Adipose tissue (tissue), 3 donors: ENCODE data around the gene GJA9. TPM values are rescaled to one million over a fixed set of nuclear protein-coding genes. Genes with fewer than 3 reads are reported as not detected.
"Not testable (repeated sequence)": the region's sequence is repeated elsewhere in the genome, so short reads cannot be mapped to it uniquely, and the experiment has no call there.

Source experiments
- H3K27ac ChIP-seq: one replicate; pipeline ENCODE4 v1.5.1; 2013; ENCODE audit warnings: low read depth, low read length
- WGBS, 3 donors: extraction: QIAGEN DNeasy Blood & Tissue Kit; methylation state at CpG; one replicate each; pipeline ENCODE4 v1.1.7; 2013; 5-methylcytosine and 5-hydroxymethylcytosine counted together
- polyA plus RNA-seq, 3 donors: library from polyadenylated mRNA; stranded (reverse); fragments of 200-250 nt; gene quantifications; one replicate each; pipeline ENCODE4 v1.2.3, GENCODE V29; 2013
- donor health status: healthy with polysubstance abuse.
- donor health status: Bipolar disorder and iron deficiency.
- donor health status: healthy.

GJA9 gene
- polyA plus RNA-seq, 3 donors = 0.04 TPM; not detected in 2

GRCh38 chr1:38836316-38836715 is 45.1 kb downstream of the GJA9 start:
- not testable (repeated sequence) for H3K27ac ChIP-seq
- WGBS, 3 donors = 57 to 92% (median 57%) methylated on average over 10 of the region's 10 CpGs

DNA sequence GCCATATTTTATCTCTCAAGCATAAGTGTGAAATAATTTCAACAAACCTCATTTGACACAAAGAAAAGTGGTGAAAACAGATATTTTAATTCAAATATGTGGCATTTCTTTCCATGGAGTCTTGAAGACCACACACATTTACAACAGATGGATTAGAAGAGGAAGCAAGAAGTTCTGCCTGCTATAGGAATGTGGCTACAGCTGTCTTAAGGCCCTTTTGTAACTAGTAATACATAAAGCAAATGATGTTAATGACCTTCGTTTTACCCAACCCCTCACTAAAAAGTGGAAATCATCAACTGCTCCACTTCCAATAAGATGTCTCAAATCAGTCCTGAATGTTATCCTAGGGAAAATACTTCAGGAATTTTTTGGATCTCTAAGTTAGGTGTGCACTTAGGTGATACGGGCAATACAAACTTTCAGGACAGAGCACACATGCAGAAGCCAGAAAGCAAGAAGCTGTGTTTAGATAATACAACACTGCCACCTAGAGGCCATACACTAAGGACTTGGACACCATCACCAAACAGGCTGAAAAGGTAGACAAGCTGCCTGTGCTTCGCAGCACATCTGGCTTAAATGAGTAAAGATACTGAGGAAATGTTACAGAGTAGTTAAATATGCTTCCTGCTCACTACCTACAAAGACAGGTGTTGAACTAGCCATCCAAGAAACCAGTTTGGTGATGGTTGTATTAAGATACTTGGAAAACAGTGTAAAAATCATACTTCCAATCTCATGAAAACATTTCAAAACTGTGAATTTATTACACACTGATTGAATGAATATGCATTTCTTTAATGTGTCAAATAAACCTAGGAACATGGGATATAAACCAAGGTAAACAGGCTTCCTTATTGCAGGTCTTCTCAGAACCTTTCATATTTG is 46.2 kb downstream of the GJA9 start:
- 17 to 30% (median 19%) methylated on average over 3 of the region's 3 CpGs for WGBS, 3 donors
- H3K27ac ChIP-seq = no peak overlapping the region

DNA sequence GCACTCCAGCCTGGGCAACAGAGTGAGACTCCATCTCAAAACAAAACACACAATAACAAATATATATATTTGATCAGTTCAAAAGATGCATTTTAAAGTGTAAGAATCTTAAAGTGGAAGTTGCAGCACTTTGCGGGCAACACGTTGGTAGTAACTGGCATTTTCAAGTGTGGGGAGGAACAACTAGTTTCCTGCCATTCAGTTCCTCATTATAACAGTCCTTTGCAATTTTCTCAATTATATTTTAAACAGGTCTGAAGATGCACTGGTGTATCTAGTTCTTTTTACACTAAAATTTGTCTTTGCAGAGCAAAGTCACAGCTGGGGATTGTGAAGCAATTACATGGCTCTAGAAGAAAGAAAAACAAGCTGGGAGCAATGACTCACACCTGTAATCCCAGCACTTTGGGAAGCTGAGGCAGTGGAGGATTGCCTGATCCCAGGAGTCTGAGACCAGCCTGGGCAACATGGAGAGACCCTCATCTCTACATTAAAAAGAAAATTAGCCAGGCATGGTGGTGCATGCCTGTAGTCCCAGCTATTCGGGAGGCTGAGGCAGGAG is 47.1 kb downstream of the GJA9 start:
- WGBS, 3 donors = 66 to 82% (median 74%) methylated on average over 3 of the region's 3 CpGs
- no peak overlapping the region for H3K27ac ChIP-seq

DNA sequence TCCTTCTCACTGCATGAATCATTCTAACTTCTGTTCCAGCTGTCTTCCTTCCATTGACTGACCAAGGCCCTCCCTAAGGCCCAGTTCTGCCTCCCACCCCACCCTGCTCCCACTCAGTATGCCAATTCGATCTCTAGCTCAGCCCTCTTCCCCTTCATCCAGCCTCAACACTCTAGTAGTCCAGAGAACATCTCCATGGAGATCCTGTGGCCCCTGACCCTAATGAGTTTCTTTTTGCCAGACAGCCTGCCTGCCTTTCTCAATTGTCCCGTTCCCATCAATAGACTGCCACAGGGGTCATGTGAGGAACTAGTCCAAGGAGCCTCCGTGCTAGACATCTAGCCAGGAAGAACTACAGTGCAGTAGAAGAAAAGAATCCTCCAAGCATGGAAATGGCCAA is 48.2 kb downstream of the GJA9 start:
- no peak overlapping the region for H3K27ac ChIP-seq
- 28 to 57% (median 37%) methylated on average over 3 of the region's 3 CpGs for WGBS, 3 donors

GRCh38 chr1:38832370-38832734 is 49.0 kb downstream of the GJA9 start:
- 80 to 94% (median 83%) methylated on average over 3 of the region's 3 CpGs for WGBS, 3 donors
- H3K27ac ChIP-seq = no peak overlapping the region

DNA sequence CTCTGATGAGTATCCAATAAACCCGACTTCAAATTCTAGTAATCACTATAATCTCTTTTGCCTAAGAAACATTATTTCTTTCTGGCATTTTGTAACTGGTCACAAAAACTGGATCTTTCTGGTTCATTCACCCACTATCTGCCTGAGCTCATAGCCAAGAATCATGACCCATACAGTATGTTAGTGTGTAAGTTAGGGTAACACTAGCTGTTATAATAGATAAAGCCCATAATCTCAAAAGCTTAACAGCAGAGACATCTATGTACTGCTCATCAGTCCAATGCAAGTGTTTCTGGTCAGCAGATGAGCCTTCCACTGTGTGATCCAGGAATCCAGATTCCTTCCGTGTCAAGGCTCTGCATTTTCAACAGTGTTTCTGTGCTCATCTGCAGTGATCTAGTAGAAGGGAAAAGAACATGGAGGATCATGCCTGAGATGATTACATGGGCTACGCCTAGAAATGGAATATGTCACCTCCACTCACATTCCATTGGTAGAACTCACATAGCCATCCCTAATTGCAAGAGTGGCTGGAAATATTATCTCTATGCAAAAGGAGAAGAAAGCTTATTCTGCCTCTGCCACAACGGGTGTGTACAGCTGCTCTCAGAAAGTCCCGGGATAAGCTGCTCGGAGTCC is 49.5 kb downstream of the GJA9 start:
- WGBS, 3 donors = 71 to 85% (median 80%) methylated on average over 6 of the region's 6 CpGs

GRCh38 chr1:38829368-38829767 is 52.0 kb downstream of the GJA9 start:
- 35 to 48% (median 47%) methylated on average over 1 of the region's 1 CpG for WGBS, 3 donors

More for the DNA sequence above, 49.5 kb downstream of the GJA9 start:
- no peak overlapping the region for H3K27ac ChIP-seq

GRCh38 chr1:38827318-38827717 is 54.1 kb downstream of the GJA9 start:
- WGBS, 3 donors = 58 to 61% (median 60%) methylated on average over 2 of the region's 2 CpGs
- no peak overlapping the region for H3K27ac ChIP-seq

More at GRCh38 chr1:38829368-38829767, 52.0 kb downstream of the GJA9 start:
- no peak overlapping the region for H3K27ac ChIP-seq

GRCh38 chr1:38826886-38827285 is 54.5 kb downstream of the GJA9 start:
- no peak overlapping the region for H3K27ac ChIP-seq

DNA sequence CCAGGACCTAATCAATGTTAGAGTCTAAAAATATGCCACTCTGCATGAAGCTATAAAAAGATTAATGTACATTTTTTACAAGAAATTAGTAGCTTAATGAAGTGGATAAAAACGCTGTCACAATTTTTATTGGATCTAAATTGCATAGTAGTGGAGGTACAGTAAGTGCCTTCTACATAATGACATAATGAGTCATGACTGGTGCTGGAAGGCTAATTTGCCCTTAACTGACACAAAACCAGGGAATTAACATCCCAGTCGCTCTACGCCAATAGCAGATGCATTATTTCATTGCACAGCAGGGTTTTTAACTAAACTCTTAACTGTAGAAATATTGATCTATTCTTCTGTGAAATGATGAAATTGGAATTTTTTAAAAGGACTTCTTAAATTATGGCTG is 55.1 kb downstream of the GJA9 start:
- H3K27ac ChIP-seq = no peak overlapping the region
- WGBS, 3 donors = 45 to 79% (median 67%) methylated on average over 3 of the region's 3 CpGs

Other genes starting within 250 kb of the GJA9 start
- gene RRAGC, start 21.8 kb downstream of the GJA9 start, polyA plus RNA-seq = 10 to 100 TPM in 2 of 3 donors, 1 to 10 TPM in 1; 9.0 to 49.6 (median 27.0) TPM
- gene MYCBP, start 8.2 kb downstream of the GJA9 start, polyA plus RNA-seq = 10 to 100 TPM; 10.2 to 13.0 (median 11.7) TPM
- gene RHBDL2, start 60.2 kb upstream of the GJA9 start, polyA plus RNA-seq = 1 to 10 TPM in 1 of 3 donors, under 1 TPM in 2; 0.34 to 2.3 (median 0.47) TPM
- gene AKIRIN1, start 109.7 kb upstream of the GJA9 start, polyA plus RNA-seq = 10 to 100 TPM in 2 of 3 donors, 1 to 10 TPM in 1; 9.5 to 47.0 (median 45.8) TPM
- 100 to 1,000 TPM; 285 to 896 (median 625) TPM for gene NDUFS5, start 144.8 kb upstream of the GJA9 start, polyA plus RNA-seq